Upper lobe of right lung (tissue), 1 donor: ENCODE measurements around the gene SUSD4. TPM values are rescaled to one million over a fixed set of nuclear protein-coding genes. Genes with fewer than 3 reads are reported as not detected.
"Not testable (repeated sequence)": the region's sequence is repeated elsewhere in the genome, so short reads cannot be mapped to it uniquely, and the experiment has no call there.

Experiments
- ATAC-seq: fragments of 200-7000 bp; cut with Tn5 transposase; one replicate; pipeline ENCODE4 v1.9.1; 2020; ENCODE audit warnings: mild to moderate bottlenecking, moderate library complexity
- DNase-seq: peaks from one replicate; pipeline ENCODE4 v3.0.0-alpha.2; 2020
- H3K27ac ChIP-seq: fragments of 200-600 bp; one replicate; pipeline ENCODE4 v1.8.0; 2022
- H3K27me3 ChIP-seq: fragments of 200-600 bp; one replicate; pipeline ENCODE4 v1.8.0; 2022; ENCODE audit warnings: mild to moderate bottlenecking
- H3K36me3 ChIP-seq: fragments of 200-600 bp; one replicate; pipeline ENCODE4 v1.8.0; 2022
- H3K4me1 ChIP-seq: fragments of 200-600 bp; one replicate; pipeline ENCODE4 v1.8.0; 2022
- H3K4me3 ChIP-seq: fragments of 200-600 bp; one replicate; pipeline ENCODE4 v1.8.0; 2022; ENCODE audit warnings: mild to moderate bottlenecking
- H3K9me3 ChIP-seq: fragments of 200-600 bp; one replicate; pipeline ENCODE4 v1.8.0; 2022
- intact Hi-C: fragments of 100-400 bp; cut with DNase I; formaldehyde crosslinking; loops from one replicate; pipeline ENCODE4 v1.11.0; 2022
- total RNA-seq: library from RNA; stranded (reverse); fragmentation: NEBNext Ultra II Directional; extraction: Animal tissue kit (Norgen Biotek cat#: 25700); gene quantifications from one replicate; pipeline ENCODE4 v1.2.1, GENCODE V29; 2021
- TF ChIP-seq, protein P1 (sequence below): fragments of 200-600 bp; IDR thresholded peaks from one replicate; pipeline ENCODE4 v1.8.0; 2022; ENCODE audit warnings: antibody characterized with exemption
- donor health status: DM: no; HTN: yes; CAD: no; lungs with severe emphysema.

Gene SUSD4
- total RNA-seq, 1 donor from 2014 or later, result 2.2 TPM

DNA sequence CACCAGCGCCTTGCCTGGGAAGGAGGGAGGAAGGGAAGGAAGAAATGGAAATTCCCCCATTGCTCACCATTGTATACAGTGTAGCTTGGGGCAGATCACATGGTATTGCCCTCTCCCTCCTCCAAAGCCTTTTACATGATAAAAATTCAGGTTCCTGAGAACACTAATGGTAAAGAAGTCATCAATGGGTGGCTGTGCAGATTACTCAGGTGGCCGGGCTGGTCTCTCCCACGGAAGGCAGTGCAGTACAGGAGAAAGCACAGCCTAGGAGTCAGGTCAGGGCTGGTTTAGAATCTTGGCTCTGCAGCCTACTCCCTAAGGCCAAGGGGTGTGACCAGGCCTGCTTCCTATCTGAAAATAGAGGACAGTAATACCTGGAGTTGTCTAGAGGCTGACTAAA, 107.9 kb downstream of the SUSD4 start:
- no peak overlapping the region for H3K4me3 ChIP-seq
- DNase-seq (no peak), ATAC-seq (no peak)
- TF ChIP-seq, protein P1, sequence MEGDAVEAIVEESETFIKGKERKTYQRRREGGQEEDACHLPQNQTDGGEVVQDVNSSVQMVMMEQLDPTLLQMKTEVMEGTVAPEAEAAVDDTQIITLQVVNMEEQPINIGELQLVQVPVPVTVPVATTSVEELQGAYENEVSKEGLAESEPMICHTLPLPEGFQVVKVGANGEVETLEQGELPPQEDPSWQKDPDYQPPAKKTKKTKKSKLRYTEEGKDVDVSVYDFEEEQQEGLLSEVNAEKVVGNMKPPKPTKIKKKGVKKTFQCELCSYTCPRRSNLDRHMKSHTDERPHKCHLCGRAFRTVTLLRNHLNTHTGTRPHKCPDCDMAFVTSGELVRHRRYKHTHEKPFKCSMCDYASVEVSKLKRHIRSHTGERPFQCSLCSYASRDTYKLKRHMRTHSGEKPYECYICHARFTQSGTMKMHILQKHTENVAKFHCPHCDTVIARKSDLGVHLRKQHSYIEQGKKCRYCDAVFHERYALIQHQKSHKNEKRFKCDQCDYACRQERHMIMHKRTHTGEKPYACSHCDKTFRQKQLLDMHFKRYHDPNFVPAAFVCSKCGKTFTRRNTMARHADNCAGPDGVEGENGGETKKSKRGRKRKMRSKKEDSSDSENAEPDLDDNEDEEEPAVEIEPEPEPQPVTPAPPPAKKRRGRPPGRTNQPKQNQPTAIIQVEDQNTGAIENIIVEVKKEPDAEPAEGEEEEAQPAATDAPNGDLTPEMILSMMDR, result no peak
- H3K27me3 ChIP-seq, result no peaks in the 10 kb centered on the region
- no peaks in the 10 kb centered on the region for H3K4me1 ChIP-seq
- no peaks in the 10 kb centered on the region for H3K9me3 ChIP-seq
- no peak overlapping the region for H3K27ac ChIP-seq
- intact Hi-C loops, result no loop called here
- H3K36me3 ChIP-seq, result no peaks in the 10 kb centered on the region

DNA sequence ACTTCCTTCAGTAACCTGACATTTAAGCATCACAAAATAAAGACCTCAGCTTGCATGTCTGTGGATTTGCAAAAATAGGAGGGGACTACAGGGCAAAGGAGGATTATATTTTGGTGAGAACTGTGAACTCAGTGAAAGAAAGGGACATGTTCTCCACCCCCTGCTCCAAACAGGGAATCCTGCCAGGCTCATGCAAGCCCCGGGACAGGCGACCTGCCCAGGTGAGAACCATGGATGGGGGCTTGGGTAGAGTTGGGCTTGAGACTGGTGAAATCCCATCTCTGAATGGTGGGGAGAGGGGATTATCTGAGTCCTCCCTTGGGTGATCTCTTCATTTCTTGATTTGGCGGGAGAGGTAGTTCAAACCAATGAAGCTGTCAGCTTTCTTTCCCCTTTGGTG, 110.1 kb downstream of the SUSD4 start:
- no peak overlapping the region for H3K27ac ChIP-seq
- H3K36me3 ChIP-seq, result no peaks in the 10 kb centered on the region
- no peaks in the 10 kb centered on the region for H3K9me3 ChIP-seq
- no peak for ATAC-seq
- TF ChIP-seq, protein P1, result no peak
- no peaks in the 10 kb centered on the region for H3K27me3 ChIP-seq
- H3K4me1 ChIP-seq, result no peaks in the 10 kb centered on the region
- no peak for DNase-seq
- H3K4me3 ChIP-seq, result no peak overlapping the region
- intact Hi-C loops, result no loop called here

DNA sequence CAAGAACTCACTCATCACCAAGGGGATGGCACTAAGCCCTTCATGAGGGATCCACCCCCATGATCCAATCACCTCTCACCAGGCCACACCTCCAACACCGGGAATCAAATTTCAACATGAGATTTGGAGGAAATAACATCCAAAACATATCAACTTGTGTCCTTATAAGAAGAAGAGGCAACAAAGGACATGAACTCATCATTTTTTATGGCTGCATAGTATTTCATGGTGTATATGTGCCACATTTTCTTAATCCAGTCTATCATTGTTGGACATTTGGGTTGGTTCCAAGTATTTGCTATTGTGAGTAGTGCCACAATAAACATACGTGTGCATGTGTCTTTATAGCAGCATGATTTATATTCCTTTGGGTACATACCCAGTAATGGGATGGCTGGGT, 112.6 kb downstream of the SUSD4 start:
- H3K4me3 ChIP-seq, intact Hi-C loops, ATAC-seq, DNase-seq, H3K27me3 ChIP-seq, H3K9me3 ChIP-seq, H3K4me1 ChIP-seq, H3K36me3 ChIP-seq, H3K27ac ChIP-seq: not testable (repeated sequence)

DNA sequence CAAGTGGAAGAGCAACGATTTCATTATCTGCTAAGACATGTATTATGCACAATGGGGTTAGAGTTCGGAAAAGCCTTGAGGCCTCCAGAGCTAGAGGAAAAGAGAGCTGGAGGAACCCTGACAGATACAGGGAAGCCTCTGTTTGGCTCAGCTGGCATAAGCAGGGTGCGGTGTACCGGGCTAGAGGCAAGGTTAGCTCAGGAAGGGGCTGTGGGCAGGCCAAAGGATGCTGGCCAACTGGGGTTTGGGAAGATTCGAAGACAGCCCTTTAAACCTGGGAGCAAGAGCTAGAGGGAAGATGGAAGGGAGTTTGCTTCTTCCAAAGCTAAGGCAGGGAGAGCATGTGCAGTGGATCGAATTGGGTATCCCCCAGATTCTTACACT, 113.4 kb downstream of the SUSD4 start:
- intact Hi-C loops, result no loop called here
- Histone ChIP-seq H3K9me3 (no peaks in the 10 kb centered on the region), H3K27me3 (peaks cover 3% of the 10 kb centered on the region), H3K36me3 (no peaks in the 10 kb centered on the region), H3K27ac (no peak overlapping the region), H3K4me1 (no peaks in the 10 kb centered on the region), H3K4me3 (no peak overlapping the region)
- TF ChIP-seq, protein P1, result no peak
- ATAC-seq (no peak), DNase-seq (no peak)

DNA sequence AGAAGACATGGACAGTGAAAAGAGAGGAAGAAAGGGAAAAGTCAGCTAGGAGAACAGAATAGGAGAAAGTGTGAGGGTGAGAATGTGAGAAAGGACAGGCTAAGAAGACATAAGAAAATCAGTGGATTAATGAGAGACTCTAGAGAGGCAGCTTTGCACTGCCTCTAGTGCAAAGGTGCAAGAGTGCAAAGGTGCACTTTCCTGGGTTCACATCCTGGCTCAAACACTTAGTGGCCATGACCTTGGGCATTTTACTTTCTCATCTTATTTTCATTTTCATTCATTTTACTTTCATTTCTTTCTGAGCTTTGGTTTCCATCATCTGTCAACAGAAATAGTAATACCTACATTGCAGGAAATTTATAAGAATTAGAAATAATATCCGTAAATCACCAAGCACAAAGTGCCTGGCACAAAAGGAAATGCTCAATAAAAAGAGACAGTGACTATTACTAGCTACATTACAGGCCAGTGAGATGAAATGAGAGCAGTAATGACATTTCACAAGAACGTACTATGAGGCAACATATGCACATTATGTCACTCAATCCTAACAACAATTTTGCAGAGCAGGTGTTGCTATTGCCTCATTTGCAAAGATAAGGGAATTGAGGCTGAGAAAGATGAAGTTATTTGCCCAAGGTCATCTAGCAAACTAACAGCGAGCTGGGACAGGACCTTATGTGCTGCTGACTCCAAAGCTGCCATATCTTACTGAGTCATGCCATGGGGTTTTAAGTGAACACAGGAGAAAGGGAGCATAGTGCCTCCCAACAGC, 113.9 kb downstream of the SUSD4 start:
- no peak overlapping the region for H3K4me3 ChIP-seq
- no peaks in the 10 kb centered on the region for H3K9me3 ChIP-seq
- ATAC-seq (peak; percentile 29), DNase-seq (no peak)
- intact Hi-C loops, result no loop called here
- TF ChIP-seq, protein P1, result no peak
- no peaks in the 10 kb centered on the region for H3K36me3 ChIP-seq
- peaks cover 3% of the 10 kb centered on the region for H3K27me3 ChIP-seq
- no peak overlapping the region for H3K27ac ChIP-seq
- H3K4me1 ChIP-seq, result no peaks in the 10 kb centered on the region

DNA sequence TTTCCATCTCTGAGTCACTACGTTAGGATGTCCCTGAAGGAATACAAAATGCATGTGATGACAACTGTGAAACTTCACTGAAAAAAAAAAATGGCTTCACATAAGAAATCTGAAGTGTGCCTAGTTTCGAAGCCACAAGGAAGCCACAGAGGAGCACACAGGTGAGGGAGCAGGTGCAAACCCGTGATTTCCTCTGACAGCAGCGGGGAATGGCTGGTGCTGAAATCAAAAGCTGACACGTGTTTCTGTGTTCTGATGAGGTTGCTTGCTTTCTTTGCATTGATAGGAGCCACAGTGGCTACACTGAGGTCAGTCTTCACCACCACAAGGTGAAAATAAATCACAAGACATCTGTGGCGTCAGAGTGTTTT, 115.2 kb downstream of the SUSD4 start:
- intact Hi-C loops, result no loop called here
- peaks cover 3% of the 10 kb centered on the region for H3K27me3 ChIP-seq

More for the DNA sequence above, 115.2 kb downstream of the SUSD4 start:
- Histone ChIP-seq H3K36me3 (no peaks in the 10 kb centered on the region), H3K4me1 (no peaks in the 10 kb centered on the region), H3K27ac (no peak overlapping the region), H3K4me3 (no peak overlapping the region), H3K9me3 (no peaks in the 10 kb centered on the region)
- DNase-seq (no peak), ATAC-seq (no peak)
- TF ChIP-seq, protein P1, result no peak
